AG09319 (cell line): ENCODE data around the gene KIF24.

Source experiments
- DNase-seq: peaks from one replicate; pipeline ENCODE4 v3.0.0-alpha.2; 2010; ENCODE audit warnings: low read depth; ENCODE audit errors: extremely low read depth
- CTCF ChIP-seq: IDR thresholded peaks from 2 replicates; pipeline ENCODE4 v1.5.1; 2011; ENCODE audit warnings: low read depth, mild to moderate bottlenecking, inconsistent platforms, low read length, moderate library complexity

The KIF24 gene

GRCh38 chr9:34374339-34374738 is 45.3 kb upstream of the KIF24 start:
- no peak for DNase-seq
- TF ChIP-seq CTCF, result no peak

- TF ChIP-seq CTCF, result no peak
- DNase-seq, result no peak
Measured at GRCh38 chr9:34373749-34374148, 44.7 kb upstream of the KIF24 start.

GRCh38 chr9:34372467-34373011 is 43.5 kb upstream of the KIF24 start:
- no peak for TF ChIP-seq CTCF
- no peak for DNase-seq

GRCh38 chr9:34371886-34372466 is 42.9 kb upstream of the KIF24 start:
- no peak for TF ChIP-seq CTCF
- DNase-seq, result no peak

- no peak for DNase-seq
- TF ChIP-seq CTCF, result no peak; the same call in none of the 2 replicates
Measured at GRCh38 chr9:34370970-34371880, 42.2 kb upstream of the KIF24 start.

- no peak for TF ChIP-seq CTCF
- DNase-seq, result no peak
Measured at GRCh38 chr9:34370335-34370969, 41.4 kb upstream of the KIF24 start.
